ENCODE measurements around the gene ARV1. TPM values are rescaled to one million over a fixed set of nuclear protein-coding genes. Genes with fewer than 3 reads are reported as not detected.

ARV1 gene
- total RNA-seq, 2 experiments from 2014 or later, result 15.2 to 15.3 TPM

DNA sequence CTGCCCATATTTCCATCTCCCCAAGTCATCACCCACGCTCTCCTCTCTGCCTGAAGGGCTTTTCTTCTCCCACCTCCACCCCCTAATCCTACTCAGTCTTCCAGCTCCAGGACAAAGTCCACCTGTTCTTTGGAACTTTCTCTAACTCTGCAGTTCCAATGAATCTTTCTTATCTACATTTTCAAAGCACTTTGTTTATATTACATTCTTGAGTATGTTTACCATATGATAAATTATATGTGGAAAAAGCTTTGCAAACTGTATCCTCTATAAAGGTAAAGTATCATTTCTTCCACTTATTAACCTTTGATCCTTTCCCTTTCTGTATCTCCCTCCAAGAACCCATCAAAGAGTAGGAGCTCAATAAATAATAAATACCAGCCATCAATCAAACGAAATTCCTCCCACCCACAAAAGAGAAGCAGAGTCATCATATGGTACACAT is 39.9 kb upstream of the ARV1 start:
- Mint-ChIP-seq H3K36me3 (ENCODE audit: low read depth) (peaks cover 7% of the 10 kb centered on the region), H3K9me3 (no peaks in the 10 kb centered on the region), H3K27me3 (no peaks in the 10 kb centered on the region), H3K27ac (no peak overlapping the region), H3K4me1 (ENCODE audit: low read depth) (peaks cover 11% of the 10 kb centered on the region), H3K4me3 (no peak overlapping the region)
- intact Hi-C loops (cut with micrococcal nuclease), result no loop called here
- TF ChIP-seq, protein P1, sequence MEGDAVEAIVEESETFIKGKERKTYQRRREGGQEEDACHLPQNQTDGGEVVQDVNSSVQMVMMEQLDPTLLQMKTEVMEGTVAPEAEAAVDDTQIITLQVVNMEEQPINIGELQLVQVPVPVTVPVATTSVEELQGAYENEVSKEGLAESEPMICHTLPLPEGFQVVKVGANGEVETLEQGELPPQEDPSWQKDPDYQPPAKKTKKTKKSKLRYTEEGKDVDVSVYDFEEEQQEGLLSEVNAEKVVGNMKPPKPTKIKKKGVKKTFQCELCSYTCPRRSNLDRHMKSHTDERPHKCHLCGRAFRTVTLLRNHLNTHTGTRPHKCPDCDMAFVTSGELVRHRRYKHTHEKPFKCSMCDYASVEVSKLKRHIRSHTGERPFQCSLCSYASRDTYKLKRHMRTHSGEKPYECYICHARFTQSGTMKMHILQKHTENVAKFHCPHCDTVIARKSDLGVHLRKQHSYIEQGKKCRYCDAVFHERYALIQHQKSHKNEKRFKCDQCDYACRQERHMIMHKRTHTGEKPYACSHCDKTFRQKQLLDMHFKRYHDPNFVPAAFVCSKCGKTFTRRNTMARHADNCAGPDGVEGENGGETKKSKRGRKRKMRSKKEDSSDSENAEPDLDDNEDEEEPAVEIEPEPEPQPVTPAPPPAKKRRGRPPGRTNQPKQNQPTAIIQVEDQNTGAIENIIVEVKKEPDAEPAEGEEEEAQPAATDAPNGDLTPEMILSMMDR (IDR thresholded peaks at IDR 0.05), result no peak
- ATAC-seq, result no peak
- no peak for DNase-seq
- CTCF ChIA-PET, result interaction anchor here (0.9 to 2.3 kb wide), 3 partner anchors 13 to 41 kb away, joined by 3 to 6 read pairs (median 4); no protein-coding TSS in a partner anchor
- POLR2A ChIA-PET, result no interaction called here

DNA sequence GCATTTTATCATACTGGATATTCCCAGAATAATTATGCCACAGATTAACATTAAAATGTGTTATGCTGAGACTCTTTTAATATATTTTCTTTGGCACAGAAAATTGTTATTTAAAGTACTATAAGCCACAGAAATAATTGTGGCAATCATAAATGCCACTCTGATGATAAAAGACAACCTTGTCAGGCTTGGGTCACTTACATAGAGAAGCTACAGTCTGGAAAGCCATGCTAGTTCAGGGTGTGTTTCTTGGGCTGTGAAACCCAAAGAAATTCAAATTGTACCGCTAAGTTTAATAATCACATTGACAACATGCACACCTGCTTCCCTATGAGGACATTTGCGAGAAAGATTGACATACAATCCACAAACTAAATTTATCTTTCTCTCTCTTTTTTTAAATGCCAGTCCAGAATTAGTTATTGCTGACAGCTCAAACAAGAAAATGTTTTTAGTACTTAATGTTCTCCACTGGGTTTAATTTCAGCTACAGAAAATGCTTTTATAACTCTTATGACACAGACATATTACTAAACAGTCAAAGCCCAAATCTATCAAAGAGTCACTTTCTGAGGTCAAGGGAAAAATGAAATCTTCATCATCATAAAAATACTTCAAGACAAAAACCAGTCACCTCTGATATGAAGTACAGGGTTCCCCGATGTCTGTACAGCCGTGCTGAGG is 38.9 kb upstream of the ARV1 start:
- no peaks in the 10 kb centered on the region for H3K27me3 Mint-ChIP-seq
- no peak for DNase-seq
- H3K27ac Mint-ChIP-seq, result peak overlapping the region; percentile 20
- H3K9me3 Mint-ChIP-seq, result no peaks in the 10 kb centered on the region
- peaks cover 11% of the 10 kb centered on the region for H3K36me3 Mint-ChIP-seq (ENCODE audit: low read depth)
- TF ChIP-seq, protein P1 (IDR thresholded peaks at IDR 0.05), result no peak
- H3K4me1 Mint-ChIP-seq (ENCODE audit: low read depth), result peaks cover 11% of the 10 kb centered on the region
- intact Hi-C loops (cut with micrococcal nuclease), result no loop called here
- CTCF ChIA-PET, result no interaction called here
- POLR2A ChIA-PET, result interaction anchor here (0.5 kb wide), 1 partner anchor 162 kb away, joined by 4 read pairs; no protein-coding TSS in a partner anchor
- H3K4me3 Mint-ChIP-seq, result no peak overlapping the region
- no peak for ATAC-seq

GRCh38 chr1:230940848-230941247 is 38.0 kb upstream of the ARV1 start:
- DNase-seq, result no peak
- ChIA-PET CTCF (no interaction called here), POLR2A (interaction anchor here (0.5 kb wide), 1 partner anchor 163 kb away, joined by 4 read pairs; no protein-coding TSS in a partner anchor)

DNA sequence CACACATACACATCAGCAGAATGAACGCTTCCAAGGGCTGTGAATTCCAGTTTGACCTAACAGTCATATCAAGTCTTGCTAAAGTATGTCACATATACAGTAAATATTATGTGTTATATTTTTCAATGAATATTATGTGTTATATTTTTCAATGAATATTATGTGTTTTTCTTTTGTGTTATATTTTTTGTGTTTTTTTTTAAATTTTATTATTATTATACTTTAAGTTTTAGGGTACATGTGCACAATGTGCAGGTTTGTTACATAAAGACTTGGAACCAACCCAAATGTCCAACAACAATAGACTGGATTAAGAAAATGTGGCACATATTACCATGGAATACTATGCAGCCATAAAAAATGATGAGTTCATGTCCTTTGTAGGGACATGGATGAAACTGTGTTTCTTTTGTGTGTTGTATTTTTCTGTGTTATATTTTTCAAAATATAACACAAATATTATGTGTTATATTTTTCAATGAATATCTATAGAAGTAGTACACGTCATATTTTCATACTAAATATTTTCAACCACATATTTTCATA is 35.8 kb upstream of the ARV1 start:
- ChIA-PET POLR2A (no interaction called here), CTCF (no interaction called here)
- H3K9me3 Mint-ChIP-seq, result no peaks in the 10 kb centered on the region
- no peaks in the 10 kb centered on the region for H3K27me3 Mint-ChIP-seq
- no peak overlapping the region for H3K4me3 Mint-ChIP-seq
- TF ChIP-seq, protein P1 (IDR thresholded peaks at IDR 0.05), result no peak
- H3K4me1 Mint-ChIP-seq (ENCODE audit: low read depth), result peaks cover 5% of the 10 kb centered on the region
- peaks cover 16% of the 10 kb centered on the region for H3K36me3 Mint-ChIP-seq (ENCODE audit: low read depth)
- no peak for ATAC-seq
- no peak for DNase-seq
- intact Hi-C loops (cut with micrococcal nuclease), result no loop called here
- no peak overlapping the region for H3K27ac Mint-ChIP-seq

More at GRCh38 chr1:230940848-230941247, 38.0 kb upstream of the ARV1 start:
- intact Hi-C loops (cut with micrococcal nuclease), result no loop called here
- no peak overlapping the region for H3K27ac Mint-ChIP-seq
- ATAC-seq, result no peak
- H3K36me3 Mint-ChIP-seq (ENCODE audit: low read depth), result peaks cover 16% of the 10 kb centered on the region
- TF ChIP-seq, protein P1 (IDR thresholded peaks at IDR 0.05), result no peak
- H3K9me3 Mint-ChIP-seq, result no peaks in the 10 kb centered on the region
- H3K4me1 Mint-ChIP-seq (ENCODE audit: low read depth), result peaks cover 11% of the 10 kb centered on the region
- H3K4me3 Mint-ChIP-seq, result no peak overlapping the region
- H3K27me3 Mint-ChIP-seq, result no peaks in the 10 kb centered on the region

DNA sequence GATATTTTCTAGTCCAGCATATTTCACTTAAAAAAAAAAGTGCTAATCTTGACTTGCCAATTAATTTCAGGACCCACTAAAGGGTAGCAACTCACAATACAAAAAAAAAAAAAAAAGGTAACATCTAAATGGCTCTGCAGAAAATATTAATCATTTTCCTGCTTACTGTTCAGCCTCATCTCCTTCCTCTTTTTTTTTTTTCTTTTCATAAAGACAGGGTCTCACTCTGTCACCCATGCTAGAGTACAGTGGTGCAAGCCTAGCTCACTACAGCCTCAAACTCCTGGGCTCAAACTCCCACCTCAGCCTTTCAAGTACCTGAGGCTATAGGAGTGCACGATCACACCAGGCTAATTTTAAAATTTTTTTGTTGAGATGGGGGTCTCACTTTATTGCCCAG is 30.6 kb upstream of the ARV1 start:
- H3K27me3 Mint-ChIP-seq, result no peaks in the 10 kb centered on the region
- H3K4me3 Mint-ChIP-seq, result no peak overlapping the region
- no peak for ATAC-seq
- H3K9me3 Mint-ChIP-seq, result no peaks in the 10 kb centered on the region
- CTCF ChIA-PET, result interaction anchor here (1.1 kb wide), 1 partner anchor 19 kb away, joined by 3 read pairs; no protein-coding TSS in a partner anchor
- TF ChIP-seq, protein P1 (IDR thresholded peaks at IDR 0.05), result no peak
- no peak for DNase-seq
- POLR2A ChIA-PET, result no interaction called here
- peaks cover 11% of the 10 kb centered on the region for H3K36me3 Mint-ChIP-seq (ENCODE audit: low read depth)
- H3K27ac Mint-ChIP-seq, result no peak overlapping the region
- intact Hi-C loops (cut with micrococcal nuclease), result no loop called here
- peaks cover 2% of the 10 kb centered on the region for H3K4me1 Mint-ChIP-seq (ENCODE audit: low read depth)

Measured in activated CD8-positive, alpha-beta T cell treated with anti-CD3 and anti-CD28 coated beads for 36 hours (primary cell).